ENCODE data around the gene ADAM12. TPM values are rescaled to one million over a fixed set of nuclear protein-coding genes. Genes with fewer than 3 reads are reported as not detected.

Gene ADAM12
- total and polyA plus RNA-seq, 2 of the 13 experiments (the other 11 are each of a cell fraction or from before 2014, with no cell fraction given), result not detected

- H3K9me3 ChIP-seq (ENCODE audit: low read length), result no peaks in the 10 kb centered on the region
- ChIA-PET CTCF (ENCODE audit: low intra/inter-chr PET ratio, low total read pairs) (no interaction called here), POLR2A (no interaction called here)
- no peak overlapping the region for H3K4me2 ChIP-seq (ENCODE audit: low read depth, low read length)
- intact Hi-C loops (cut with micrococcal nuclease; ENCODE audit: unreplicated experiment) (no loop called here), in situ Hi-C loops (cut with HindIII; ENCODE audit: extremely low pct_ligation_motif_present, low pct_unique_long_range_greater_than_20kb) (no loop called here)
- no peaks in the 10 kb centered on the region for H4K20me1 ChIP-seq (ENCODE audit: insufficient read depth, low read length)
- no peaks in the 10 kb centered on the region for H3K36me3 ChIP-seq (replicated peaks in 1 of 2; ENCODE audit: control insufficient read depth in 1 of 2, insufficient read depth in 2 of 2, low read length in 2 of 2)
- peaks cover 0 to 11% of the 10 kb centered on the region in 2 experiments; a peak in 1 of 5 replicates for H3K27me3 ChIP-seq (ENCODE audit: control insufficient read depth in 1 of 2, insufficient read depth in 2 of 2, low read length in 2 of 2)
- H3K4me3 ChIP-seq (replicated peaks in 1 of 3; ENCODE audit: insufficient read depth in 1 of 3, low read depth in 2 of 3, low read length in 3 of 3), result no peak overlapping the region
- no TSS peak for BruUV-seq (replicated peaks)
- 35% methylated on average over 6 of the region's 6 CpGs for WGBS (ENCODE audit: low lambda C conversion rate)
- H2AFZ ChIP-seq (ENCODE audit: low read length), result no peak overlapping the region
- no peaks in the 10 kb centered on the region for H3K79me2 ChIP-seq (ENCODE audit: insufficient read depth, low read length)
- DNase-seq (ENCODE audit: low spot score) (no peak), ATAC-seq (no peak), FAIRE-seq (no peak)
- H3K27ac ChIP-seq (ENCODE audit: extremely low read length, insufficient read depth, low read length), result no peak overlapping the region
- no peak overlapping the region for H3K9ac ChIP-seq (ENCODE audit: insufficient read depth, low read depth, low read length)
- H3K4me1 ChIP-seq (ENCODE audit: insufficient read depth, low read length), result no peaks in the 10 kb centered on the region
- TF ChIP-seq IKZF4 (CRISPR knock-in tag; IDR thresholded peaks at IDR 0.05; ENCODE audit: borderline replicate concordance, low read depth, not compliant biosample characterization) (no peak), ZNF614 (CRISPR knock-in tag; IDR thresholded peaks at IDR 0.05; ENCODE audit: borderline replicate concordance) (no peak), FOXK2 (IDR thresholded peaks at IDR 0.05) (no peak), NFKB2 (CRISPR knock-in tag; IDR thresholded peaks at IDR 0.05; ENCODE audit: borderline replicate concordance) (no peak), ZNF230 (CRISPR knock-in tag; IDR thresholded peaks at IDR 0.05) (no peak), HIVEP1 (CRISPR knock-in tag; IDR thresholded peaks at IDR 0.05) (no peak), ELK4 (CRISPR knock-in tag; IDR thresholded peaks at IDR 0.05; ENCODE audit: borderline replicate concordance) (no peak), HCFC1 (IDR thresholded peaks at IDR 0.05; ENCODE audit: low read depth, low read length) (no peak), POLR2G (IDR thresholded peaks at IDR 0.05; ENCODE audit: low read depth, low read length) (no peak), ZNF576 (CRISPR knock-in tag; IDR thresholded peaks at IDR 0.05) (no peak), RAD21 (CRISPR knock-in tag; IDR thresholded peaks at IDR 0.05) (no peak), ZFP36L2 (CRISPR knock-in tag; IDR thresholded peaks at IDR 0.05) (no peak), ZNF337 (CRISPR knock-in tag; IDR thresholded peaks at IDR 0.05; ENCODE audit: borderline replicate concordance, low read depth) (no peak), SP140L (CRISPR knock-in tag; IDR thresholded peaks at IDR 0.05; ENCODE audit: borderline replicate concordance) (no peak), KLF11 (CRISPR knock-in tag; IDR thresholded peaks at IDR 0.05) (no peak)
- TF ChIP-seq, protein P1, sequence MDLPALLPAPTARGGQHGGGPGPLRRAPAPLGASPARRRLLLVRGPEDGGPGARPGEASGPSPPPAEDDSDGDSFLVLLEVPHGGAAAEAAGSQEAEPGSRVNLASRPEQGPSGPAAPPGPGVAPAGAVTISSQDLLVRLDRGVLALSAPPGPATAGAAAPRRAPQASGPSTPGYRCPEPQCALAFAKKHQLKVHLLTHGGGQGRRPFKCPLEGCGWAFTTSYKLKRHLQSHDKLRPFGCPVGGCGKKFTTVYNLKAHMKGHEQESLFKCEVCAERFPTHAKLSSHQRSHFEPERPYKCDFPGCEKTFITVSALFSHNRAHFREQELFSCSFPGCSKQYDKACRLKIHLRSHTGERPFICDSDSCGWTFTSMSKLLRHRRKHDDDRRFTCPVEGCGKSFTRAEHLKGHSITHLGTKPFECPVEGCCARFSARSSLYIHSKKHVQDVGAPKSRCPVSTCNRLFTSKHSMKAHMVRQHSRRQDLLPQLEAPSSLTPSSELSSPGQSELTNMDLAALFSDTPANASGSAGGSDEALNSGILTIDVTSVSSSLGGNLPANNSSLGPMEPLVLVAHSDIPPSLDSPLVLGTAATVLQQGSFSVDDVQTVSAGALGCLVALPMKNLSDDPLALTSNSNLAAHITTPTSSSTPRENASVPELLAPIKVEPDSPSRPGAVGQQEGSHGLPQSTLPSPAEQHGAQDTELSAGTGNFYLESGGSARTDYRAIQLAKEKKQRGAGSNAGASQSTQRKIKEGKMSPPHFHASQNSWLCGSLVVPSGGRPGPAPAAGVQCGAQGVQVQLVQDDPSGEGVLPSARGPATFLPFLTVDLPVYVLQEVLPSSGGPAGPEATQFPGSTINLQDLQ (CRISPR knock-in tag; IDR thresholded peaks at IDR 0.05), result no peak
- TF ChIP-seq, protein P2, sequence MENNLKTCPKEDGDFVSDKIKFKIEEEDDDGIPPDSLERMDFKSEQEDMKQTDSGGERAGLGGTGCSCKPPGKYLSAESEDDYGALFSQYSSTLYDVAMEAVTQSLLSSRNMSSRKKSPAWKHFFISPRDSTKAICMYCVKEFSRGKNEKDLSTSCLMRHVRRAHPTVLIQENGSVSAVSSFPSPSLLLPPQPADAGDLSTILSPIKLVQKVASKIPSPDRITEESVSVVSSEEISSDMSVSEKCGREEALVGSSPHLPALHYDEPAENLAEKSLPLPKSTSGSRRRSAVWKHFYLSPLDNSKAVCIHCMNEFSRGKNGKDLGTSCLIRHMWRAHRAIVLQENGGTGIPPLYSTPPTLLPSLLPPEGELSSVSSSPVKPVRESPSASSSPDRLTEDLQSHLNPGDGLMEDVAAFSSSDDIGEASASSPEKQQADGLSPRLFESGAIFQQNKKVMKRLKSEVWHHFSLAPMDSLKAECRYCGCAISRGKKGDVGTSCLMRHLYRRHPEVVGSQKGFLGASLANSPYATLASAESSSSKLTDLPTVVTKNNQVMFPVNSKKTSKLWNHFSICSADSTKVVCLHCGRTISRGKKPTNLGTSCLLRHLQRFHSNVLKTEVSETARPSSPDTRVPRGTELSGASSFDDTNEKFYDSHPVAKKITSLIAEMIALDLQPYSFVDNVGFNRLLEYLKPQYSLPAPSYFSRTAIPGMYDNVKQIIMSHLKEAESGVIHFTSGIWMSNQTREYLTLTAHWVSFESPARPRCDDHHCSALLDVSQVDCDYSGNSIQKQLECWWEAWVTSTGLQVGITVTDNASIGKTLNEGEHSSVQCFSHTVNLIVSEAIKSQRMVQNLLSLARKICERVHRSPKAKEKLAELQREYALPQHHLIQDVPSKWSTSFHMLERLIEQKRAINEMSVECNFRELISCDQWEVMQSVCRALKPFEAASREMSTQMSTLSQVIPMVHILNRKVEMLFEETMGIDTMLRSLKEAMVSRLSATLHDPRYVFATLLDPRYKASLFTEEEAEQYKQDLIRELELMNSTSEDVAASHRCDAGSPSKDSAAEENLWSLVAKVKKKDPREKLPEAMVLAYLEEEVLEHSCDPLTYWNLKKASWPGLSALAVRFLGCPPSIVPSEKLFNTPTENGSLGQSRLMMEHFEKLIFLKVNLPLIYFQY (CRISPR knock-in tag; IDR thresholded peaks at IDR 0.05; ENCODE audit: borderline replicate concordance), result no peak
Measured at GRCh38 chr10:126302826-126303665, 85.2 kb downstream of the ADAM12 start.
